Measurements from ENCODE around the gene THOC7. TPM values are rescaled to one million over a fixed set of nuclear protein-coding genes. Genes with fewer than 3 reads are reported as not detected.

THOC7 gene
- total RNA-seq, 1 donor from 2014 or later: 34.8 TPM

DNA sequence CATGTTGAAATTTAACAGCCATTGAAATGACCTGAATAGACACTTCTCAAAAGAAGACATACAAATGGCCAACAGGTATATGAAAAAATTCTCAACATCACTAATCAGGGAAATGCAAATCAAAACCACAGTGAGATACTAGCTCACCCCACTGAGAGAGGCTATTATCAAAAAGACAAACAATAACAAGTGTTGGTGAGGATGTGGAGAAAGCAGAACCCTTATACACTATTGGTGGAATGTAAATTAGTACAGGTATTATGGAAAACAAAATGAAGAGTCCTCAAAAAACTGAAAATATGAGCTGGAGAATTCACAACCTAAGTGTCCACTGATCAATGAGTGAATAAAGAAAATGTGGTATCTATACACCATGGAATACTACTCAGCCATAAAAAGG lies 21.5 kb downstream of the THOC7 start:
- DNase-seq: no peak

DNA sequence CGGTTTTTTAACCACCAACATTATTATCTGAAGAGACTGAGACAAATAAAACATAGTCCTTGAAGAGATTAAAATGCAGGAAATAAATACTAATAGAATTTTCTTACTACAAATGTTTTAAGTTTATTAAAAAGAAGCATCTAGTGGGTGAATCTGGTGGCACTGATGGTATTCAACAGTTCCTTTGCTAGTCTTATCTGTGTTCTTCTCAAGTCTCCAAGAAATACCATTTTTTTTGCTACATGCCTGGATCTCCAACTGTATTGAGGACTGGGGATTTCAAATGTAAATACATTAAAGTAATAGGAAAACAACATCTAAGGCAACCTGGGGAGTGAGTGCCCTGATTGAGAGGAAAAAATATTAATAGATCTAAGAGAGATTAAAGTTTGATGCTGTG lies 21.9 kb downstream of the THOC7 start:
- DNase-seq: no peak

DNA sequence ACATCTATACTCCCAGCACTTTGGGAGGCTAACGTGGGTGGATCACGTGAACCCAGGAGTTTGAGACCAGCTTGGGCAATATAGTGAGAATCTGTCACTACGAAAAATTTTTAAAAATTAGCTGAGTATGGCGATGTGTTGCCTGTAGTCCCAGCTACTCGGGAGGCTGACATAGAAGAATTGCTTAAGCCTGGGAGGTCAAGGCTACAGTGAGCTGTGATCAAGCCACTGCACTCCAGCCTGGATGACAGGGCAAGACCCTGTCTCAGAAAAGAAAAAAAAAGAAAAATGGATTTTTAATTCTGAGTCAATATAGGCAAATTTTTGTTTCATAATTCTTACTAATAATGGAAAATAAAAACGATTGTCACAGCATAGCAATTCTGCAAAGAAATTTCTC lies 31.2 kb downstream of the THOC7 start:
- no peak for DNase-seq

DNA sequence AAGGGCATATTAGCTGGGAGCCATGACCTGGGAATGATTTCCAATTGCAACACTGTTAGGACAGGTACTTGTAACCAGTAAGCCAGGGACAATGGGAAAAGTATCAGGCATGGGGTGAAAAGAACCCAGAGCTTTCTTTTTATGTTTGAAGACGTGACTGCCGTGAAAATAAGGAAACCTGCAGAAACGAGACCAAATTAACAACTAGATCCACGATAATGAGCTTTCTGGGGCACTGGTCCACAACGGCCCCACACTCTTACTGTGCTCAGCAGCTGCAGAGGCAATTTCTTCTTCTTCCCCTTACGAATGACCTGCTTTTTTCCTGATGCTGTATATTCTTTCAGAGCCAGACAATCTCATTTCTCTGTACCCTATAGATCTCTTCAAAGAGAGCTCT lies 33.1 kb downstream of the THOC7 start:
- DNase-seq: no peak

- DNase-seq: no peak
These were observed 39.3 kb downstream of the THOC7 start for GRCh38 chr3:63824309-63824708.

GRCh38 chr3:63819151-63819398 lies 44.5 kb downstream of the THOC7 start, which contains the start of gene C3orf49:
C3orf49 (plus strand) TSS chr3:63819299; CDS start chr3:63819472, 173 bp downstream.
- DNase-seq: no peak

GRCh38 chr3:63818282-63819150 lies 45.1 kb downstream of the THOC7 start:
- peak; percentile 25 for DNase-seq

- no peak for DNase-seq
These were observed 46.4 kb downstream of the THOC7 start for GRCh38 chr3:63817225-63817624.

- DNase-seq: no peak
These were observed 49.4 kb downstream of the THOC7 start for GRCh38 chr3:63814237-63814636.

DNA sequence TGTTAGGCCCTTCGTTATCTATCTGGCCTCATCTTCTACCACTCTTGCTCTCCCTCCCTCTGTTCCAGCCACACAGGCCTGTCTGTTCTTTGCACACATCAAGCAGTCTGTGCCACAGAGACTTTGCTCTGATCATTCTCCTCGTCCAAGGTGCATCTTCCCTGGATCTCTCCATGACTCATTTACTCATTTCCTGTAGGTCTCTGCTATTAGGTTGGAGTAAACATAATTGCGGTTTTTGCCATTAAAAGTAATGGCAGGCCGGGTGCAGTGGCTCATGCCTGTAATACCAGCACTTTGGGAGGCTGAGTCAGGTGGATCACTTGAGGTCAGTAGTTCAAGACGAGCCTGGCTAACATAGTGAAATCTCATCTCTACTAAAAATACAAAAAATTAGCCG lies 54.0 kb downstream of the THOC7 start:
- no peak for DNase-seq

DNA sequence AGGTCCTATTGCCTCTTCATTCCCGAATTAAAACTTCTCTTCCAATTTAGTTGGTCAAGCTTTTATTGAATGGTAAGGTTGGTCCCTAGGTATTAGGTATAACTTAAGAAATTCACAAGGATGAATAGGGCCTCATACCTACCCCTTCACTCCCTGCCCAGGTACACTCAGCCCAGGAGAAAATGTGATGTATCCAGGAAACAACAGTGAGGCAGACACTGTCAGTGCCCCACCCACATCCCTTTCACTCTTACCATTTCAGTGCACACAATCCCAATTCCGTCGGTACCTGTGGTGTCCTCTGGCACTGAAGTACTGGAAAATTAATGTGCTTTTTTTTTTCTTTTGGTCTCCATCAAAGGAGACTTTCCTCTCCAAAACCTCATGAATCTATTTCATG lies 55.0 kb downstream of the THOC7 start:
- DNase-seq: no peak

DNA sequence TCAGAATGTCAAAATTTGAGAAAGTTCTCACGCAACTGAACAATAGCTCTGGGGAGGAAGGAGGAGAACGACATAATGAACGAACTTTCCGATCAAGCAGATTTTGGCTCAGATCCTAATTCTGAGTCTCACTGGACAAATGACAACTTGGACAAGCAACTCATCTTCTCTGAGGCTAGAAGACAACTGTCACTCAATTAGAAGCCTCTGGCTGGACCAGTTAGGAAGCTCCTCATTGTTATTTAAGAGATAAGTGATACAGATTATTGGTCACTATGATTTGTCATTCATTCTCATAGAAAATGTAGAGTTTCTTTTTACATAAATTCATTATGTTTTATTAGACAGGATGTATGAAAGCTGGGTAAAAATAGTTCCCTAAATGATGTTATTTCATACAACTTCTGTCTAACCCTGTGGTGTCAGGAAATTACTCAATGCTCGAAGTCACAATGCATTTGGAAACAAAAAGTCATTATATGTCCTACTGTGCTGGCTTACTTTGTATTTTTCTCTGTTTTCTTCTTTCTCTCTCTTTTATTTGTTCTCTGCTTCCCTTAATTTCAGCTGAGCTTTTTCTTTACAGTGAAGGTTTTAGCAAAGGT lies 55.5 kb downstream of the THOC7 start:
- no peak for DNase-seq

DNA sequence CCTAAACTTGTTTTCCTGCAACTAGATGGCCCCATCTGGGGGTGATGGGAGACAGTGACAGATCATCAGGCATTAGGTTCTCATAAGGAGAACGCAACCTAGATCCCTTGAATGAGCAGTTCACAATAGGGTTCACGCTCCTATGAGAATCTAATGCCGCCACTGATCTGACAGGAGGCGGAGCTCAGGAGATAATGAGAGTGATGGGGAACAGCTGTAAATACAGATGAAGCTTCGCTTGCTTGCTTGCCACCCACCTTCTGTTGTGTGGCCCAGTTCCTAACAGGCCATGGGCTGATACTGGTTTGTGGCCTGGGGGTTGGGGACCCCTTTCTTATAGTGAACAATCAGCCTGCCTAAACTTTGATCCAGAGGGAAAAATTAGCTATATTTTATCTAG lies 59.7 kb downstream of the THOC7 start:
- no peak for DNase-seq

DNA sequence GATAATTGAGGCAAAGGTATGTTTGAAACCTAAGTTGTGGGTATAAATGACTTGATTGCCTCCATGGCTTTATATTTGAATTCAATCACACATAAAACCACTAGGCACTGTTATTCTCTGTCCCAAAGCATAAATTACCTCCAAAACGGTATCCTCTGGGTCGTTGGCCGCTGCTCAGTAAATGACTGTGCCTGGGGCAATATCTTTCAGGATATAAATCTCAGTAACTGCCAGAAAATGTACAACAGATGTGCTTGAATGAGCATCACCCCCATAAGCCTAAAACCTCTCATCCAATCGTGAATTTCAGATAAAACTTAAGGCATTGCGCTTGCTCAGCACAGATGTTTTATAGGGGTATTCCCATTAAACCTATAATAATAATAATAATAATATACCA lies 63.5 kb downstream of the THOC7 start:
- no peak for DNase-seq

DNA sequence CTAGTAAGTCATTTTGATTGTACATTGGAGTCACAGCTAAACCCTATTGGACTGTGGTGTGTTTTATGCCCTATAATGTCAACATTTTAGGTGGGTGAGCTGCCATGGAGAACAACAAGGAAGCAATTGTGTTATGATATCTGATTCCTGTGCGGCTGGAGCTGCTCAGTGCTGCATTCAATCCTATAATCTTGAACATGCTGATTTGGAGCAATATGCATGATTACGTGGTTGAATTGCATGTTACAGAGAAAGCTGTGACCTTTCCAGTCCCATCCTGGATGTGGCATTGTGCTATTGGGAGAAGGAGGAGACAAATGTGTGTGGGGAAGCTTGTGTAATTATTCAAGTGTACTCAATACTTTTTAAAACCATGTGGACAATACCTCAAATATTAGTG lies 64.7 kb downstream of the THOC7 start:
- no peak for DNase-seq

- no peak for DNase-seq
These were observed 65.1 kb downstream of the THOC7 start for GRCh38 chr3:63798544-63798943.

GRCh38 chr3:63795438-63795837 lies 68.2 kb downstream of the THOC7 start:
- no peak for DNase-seq

DNA sequence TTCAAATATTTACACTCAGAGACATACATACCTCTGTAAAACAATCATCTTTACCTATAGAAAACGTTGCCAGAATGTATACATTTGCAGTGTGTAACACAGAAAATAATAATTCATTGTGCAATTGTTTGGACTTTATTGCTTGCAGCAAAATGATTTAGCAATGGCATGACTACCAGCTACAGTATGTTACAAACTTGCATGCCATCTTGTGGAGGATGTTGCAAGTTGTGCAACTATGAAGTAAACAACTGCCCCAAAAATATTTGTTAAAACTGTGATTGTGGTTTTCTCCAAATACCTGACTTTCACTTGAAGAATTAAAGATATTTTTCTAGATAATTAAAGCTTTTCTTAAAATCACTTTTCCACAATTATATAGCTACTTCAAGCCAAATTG lies 71.6 kb downstream of the THOC7 start:
- no peak for DNase-seq

Small RNAs within 50 kb of the gene (small RNA-seq; reads per million reads assigned to genes)
- not detected for gene SCAANT1

Other genes with a start within 250 kb of the THOC7 start
- gene SNTN, start 211.1 kb downstream of the THOC7 start, total RNA-seq: not detected
- gene C3orf49, start 44.5 kb downstream of the THOC7 start, total RNA-seq: not detected
- 10.9 TPM for gene ATXN7, start 62 bp upstream of the THOC7 start, total RNA-seq
- gene SCAANT1, start 48.6 kb upstream of the THOC7 start, total RNA-seq: not detected
- gene PSMD6, start 159.7 kb upstream of the THOC7 start, total RNA-seq: 80.0 TPM

Data from occipital lobe (tissue), 3 donors.